ENCODE results near the gene WDR33. TPM values are rescaled to one million over a fixed set of nuclear protein-coding genes. Genes with fewer than 3 reads are reported as not detected.

Gene WDR33
- total RNA-seq, 2 experiments from 2014 or later: 71.4 to 74.6 TPM

DNA sequence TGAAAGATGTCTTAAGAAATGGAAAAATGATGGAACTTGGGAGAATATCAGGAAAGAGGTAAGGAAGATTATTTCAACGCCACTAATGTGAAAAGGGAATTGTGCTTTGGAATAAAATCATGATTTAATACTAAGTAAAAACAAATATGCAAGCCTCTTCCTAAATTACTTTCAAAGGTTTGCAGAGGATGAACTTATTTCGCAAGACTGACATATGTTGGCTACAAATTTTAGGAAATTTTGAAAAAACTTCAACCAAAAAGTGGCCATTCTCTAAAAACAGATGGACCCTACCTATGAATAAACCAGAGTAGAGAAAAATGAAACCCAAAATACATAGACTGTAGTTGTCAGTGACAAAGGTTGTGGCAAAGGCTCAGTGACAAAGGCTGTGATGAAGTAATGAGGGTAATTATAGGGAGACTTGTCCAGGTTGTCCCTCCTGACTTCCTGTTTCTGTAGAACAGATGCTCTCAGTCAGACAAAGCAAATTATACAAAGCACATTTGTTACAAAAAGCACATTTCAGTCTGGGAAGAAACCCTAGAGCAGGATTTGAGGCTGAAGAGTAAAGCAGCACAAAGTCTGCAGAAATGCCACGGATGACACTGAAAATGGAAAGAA is 70.2 kb downstream of the WDR33 start:
- no peaks in the 10 kb centered on the region for H3K9me3 Mint-ChIP-seq
- H3K36me3 Mint-ChIP-seq (ENCODE audit: low read depth): peaks cover 37% of the 10 kb centered on the region
- H3K4me1 Mint-ChIP-seq (ENCODE audit: low read depth): peaks cover 51% of the 10 kb centered on the region
- intact Hi-C loops (cut with micrococcal nuclease): no loop called here
- no peak overlapping the region for H3K4me3 Mint-ChIP-seq
- no peaks in the 10 kb centered on the region for H3K27me3 Mint-ChIP-seq
- POLR2A ChIA-PET: no interaction called here
- TF ChIP-seq, protein P1, sequence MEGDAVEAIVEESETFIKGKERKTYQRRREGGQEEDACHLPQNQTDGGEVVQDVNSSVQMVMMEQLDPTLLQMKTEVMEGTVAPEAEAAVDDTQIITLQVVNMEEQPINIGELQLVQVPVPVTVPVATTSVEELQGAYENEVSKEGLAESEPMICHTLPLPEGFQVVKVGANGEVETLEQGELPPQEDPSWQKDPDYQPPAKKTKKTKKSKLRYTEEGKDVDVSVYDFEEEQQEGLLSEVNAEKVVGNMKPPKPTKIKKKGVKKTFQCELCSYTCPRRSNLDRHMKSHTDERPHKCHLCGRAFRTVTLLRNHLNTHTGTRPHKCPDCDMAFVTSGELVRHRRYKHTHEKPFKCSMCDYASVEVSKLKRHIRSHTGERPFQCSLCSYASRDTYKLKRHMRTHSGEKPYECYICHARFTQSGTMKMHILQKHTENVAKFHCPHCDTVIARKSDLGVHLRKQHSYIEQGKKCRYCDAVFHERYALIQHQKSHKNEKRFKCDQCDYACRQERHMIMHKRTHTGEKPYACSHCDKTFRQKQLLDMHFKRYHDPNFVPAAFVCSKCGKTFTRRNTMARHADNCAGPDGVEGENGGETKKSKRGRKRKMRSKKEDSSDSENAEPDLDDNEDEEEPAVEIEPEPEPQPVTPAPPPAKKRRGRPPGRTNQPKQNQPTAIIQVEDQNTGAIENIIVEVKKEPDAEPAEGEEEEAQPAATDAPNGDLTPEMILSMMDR (IDR thresholded peaks at IDR 0.05): no peak
- DNase-seq: no peak
- H3K27ac Mint-ChIP-seq: peak overlapping the region; percentile 35
- CTCF ChIA-PET: interaction anchor here (1.1 to 1.5 kb wide), 2 partner anchors 8 to 9 kb away, joined by 3 to 4 read pairs; no protein-coding TSS in a partner anchor
- ATAC-seq: no peak

DNA sequence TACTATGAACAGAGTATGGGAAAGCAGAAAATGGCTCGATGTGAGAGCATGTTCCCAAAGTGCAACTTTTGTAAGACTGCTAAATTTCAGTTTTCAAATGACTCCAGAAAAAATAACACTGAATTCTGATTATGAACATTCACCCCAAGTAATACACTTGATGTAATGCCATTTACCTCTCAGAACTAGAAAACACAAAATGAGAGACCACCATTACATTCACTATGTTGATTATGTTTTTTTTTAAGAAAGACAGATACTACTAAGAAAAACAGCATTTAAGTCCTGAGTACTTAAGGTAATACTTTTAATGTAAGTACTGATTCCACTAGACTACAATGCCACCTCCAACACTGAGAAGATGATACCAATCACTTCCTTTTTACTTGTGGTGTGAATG is 71.2 kb downstream of the WDR33 start:
- Mint-ChIP-seq H3K4me3 (no peak overlapping the region), H3K4me1 (ENCODE audit: low read depth) (peaks cover 49% of the 10 kb centered on the region), H3K9me3 (no peaks in the 10 kb centered on the region), H3K27me3 (no peaks in the 10 kb centered on the region), H3K36me3 (ENCODE audit: low read depth) (peaks cover 34% of the 10 kb centered on the region), H3K27ac (no peak overlapping the region)
- TF ChIP-seq, protein P1 (IDR thresholded peaks at IDR 0.05): no peak
- ChIA-PET POLR2A (no interaction called here), CTCF (interaction anchor here (1.1 to 1.5 kb wide), 2 partner anchors 9 to 10 kb away, joined by 3 to 4 read pairs; no protein-coding TSS in a partner anchor)
- DNase-seq (no peak), ATAC-seq (no peak)
- intact Hi-C loops (cut with micrococcal nuclease): no loop called here

DNA sequence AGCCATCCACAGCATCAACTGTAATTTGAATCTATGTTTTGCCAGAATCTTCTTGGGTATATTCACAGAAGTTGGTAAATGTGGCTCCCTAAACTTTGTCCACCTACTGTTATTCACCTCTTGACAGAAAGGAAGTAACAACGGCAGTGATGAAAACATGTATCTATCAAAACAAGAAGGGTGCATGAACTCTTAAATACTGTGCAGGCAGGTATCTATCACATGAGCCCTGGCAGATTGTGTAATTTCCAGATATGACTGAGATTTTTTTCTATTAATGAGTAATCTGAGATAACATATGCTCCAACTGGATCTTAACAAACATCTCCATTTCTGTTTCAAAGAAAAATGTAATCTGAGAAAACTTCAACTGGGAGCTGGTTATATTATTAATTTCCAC is 73.1 kb downstream of the WDR33 start:
- H3K27me3 Mint-ChIP-seq: no peaks in the 10 kb centered on the region
- POLR2A ChIA-PET: interaction anchor here (0.8 kb wide), 1 partner anchor 11 kb away, joined by 3 read pairs; no protein-coding TSS in a partner anchor

DNA sequence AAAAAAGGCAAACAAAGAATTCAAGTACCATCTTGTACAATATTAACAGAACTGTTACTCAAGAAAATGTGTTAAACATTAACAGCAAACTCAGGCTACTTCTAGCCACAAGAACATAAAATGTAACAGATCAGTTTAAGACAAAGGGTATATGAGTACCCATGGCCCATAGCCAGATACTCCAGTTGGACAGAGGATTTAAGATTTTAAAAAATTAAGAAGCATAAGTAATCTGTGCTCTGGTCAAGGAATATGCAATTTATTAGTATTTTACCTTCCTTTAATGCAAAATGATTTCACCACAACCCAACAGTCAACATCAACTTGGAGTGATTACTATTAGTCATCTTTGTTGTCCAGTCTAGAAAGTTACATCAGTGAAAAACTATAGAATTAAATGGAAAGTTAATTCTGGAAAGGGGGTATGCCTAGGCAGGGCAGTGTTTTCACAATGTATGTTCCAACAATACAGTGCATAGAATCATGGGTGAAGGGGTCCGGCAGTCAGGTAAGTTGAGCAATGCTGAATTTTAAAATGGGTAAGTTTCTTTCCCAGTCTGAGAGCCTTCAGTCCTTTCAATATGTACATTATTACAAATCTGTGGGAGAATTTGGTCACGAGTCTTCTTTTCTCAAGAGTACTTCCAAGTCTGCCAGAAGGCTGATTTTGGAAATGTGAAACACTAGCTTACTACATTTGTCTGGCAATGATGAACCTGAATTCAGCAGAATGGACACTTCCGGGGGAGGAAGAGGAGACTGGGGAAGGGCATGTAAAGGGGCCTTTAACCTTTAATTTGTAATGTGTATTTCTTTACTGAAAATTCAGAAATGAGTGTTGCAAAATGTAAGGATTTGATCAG is 75.2 kb downstream of the WDR33 start:
- no peaks in the 10 kb centered on the region for H3K9me3 Mint-ChIP-seq
- intact Hi-C loops (cut with micrococcal nuclease): no loop called here
- TF ChIP-seq, protein P1 (IDR thresholded peaks at IDR 0.05): no peak
- H3K27ac Mint-ChIP-seq: no peak overlapping the region
- peaks cover 26% of the 10 kb centered on the region for H3K4me1 Mint-ChIP-seq (ENCODE audit: low read depth)
- no peaks in the 10 kb centered on the region for H3K27me3 Mint-ChIP-seq
- DNase-seq: no peak
- ChIA-PET CTCF (no interaction called here), POLR2A (no interaction called here)
- ATAC-seq: no peak
- H3K36me3 Mint-ChIP-seq (ENCODE audit: low read depth): peaks cover 26% of the 10 kb centered on the region
- no peak overlapping the region for H3K4me3 Mint-ChIP-seq

More for the DNA sequence above, 73.1 kb downstream of the WDR33 start:
- Mint-ChIP-seq H3K36me3 (ENCODE audit: low read depth) (peaks cover 34% of the 10 kb centered on the region), H3K9me3 (no peaks in the 10 kb centered on the region), H3K4me1 (ENCODE audit: low read depth) (peaks cover 34% of the 10 kb centered on the region), H3K4me3 (no peak overlapping the region), H3K27ac (no peak overlapping the region)
- ATAC-seq (no peak), DNase-seq (no peak)
- TF ChIP-seq, protein P1 (IDR thresholded peaks at IDR 0.05): no peak
- intact Hi-C loops (cut with micrococcal nuclease): no loop called here
- CTCF ChIA-PET: interaction anchor here (0.6 kb wide), 1 partner anchor 37 kb away, joined by 3 read pairs; no protein-coding TSS in a partner anchor

DNA sequence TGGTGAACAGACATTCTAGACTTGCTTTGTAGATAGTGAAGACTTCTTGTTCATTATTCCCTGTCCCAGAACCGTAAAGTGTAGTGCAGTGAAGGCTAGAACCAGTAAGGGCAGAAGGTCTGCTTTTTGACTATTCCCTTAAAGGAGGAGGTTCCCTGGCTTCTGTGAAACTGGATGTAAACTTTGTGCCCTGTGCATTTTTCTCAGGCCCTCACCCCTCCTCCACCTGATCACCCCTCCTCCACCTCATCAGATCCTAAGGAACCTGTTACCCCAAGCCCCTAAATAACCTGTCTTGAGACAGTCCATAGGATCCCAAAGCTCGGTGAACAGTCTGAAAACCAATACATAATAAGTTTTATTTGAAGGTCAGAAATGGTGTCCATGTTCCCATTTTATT is 75.9 kb downstream of the WDR33 start:
- H3K27ac Mint-ChIP-seq: no peak overlapping the region
- H3K9me3 Mint-ChIP-seq: no peaks in the 10 kb centered on the region
- DNase-seq (no peak), ATAC-seq (no peak)
- H3K36me3 Mint-ChIP-seq (ENCODE audit: low read depth): peaks cover 24% of the 10 kb centered on the region
- intact Hi-C loops (cut with micrococcal nuclease): no loop called here
- H3K4me3 Mint-ChIP-seq: no peak overlapping the region
- no peaks in the 10 kb centered on the region for H3K27me3 Mint-ChIP-seq
- peaks cover 22% of the 10 kb centered on the region for H3K4me1 Mint-ChIP-seq (ENCODE audit: low read depth)
- CTCF ChIA-PET: interaction anchor here (1.4 kb wide), 1 partner anchor 20 kb away, joined by 3 read pairs; no protein-coding TSS in a partner anchor
- TF ChIP-seq, protein P1 (IDR thresholded peaks at IDR 0.05): no peak
- POLR2A ChIA-PET: no interaction called here
